Measurements from ENCODE around the gene ISOC2.
"Not testable (repeated sequence)": the region's sequence is repeated elsewhere in the genome, so short reads cannot be mapped to it uniquely, and the experiment has no call there.

Gene ISOC2

GRCh38 chr19:55461259-55461973 lies at the start of gene ISOC2:
Gene ISOC2, minus strand, starts transcription at chr19:55461642. Its CDS starts 5,156 bp downstream, at chr19:55456486.
- DNase-seq (ENCODE audit: low read depth): peak; percentile 98

- DNase-seq (ENCODE audit: low read depth): no peak
Observed at GRCh38 chr19:55508120-55508519, 46.7 kb upstream of the ISOC2 start.

- DNase-seq (ENCODE audit: low read depth): no peak
Observed at GRCh38 chr19:55504981-55505380, 43.5 kb upstream of the ISOC2 start.

- no peak for DNase-seq (ENCODE audit: low read depth)
Observed at GRCh38 chr19:55504252-55504603, 42.8 kb upstream of the ISOC2 start.

GRCh38 chr19:55503502-55504251 lies 42.2 kb upstream of the ISOC2 start:
- no peak for DNase-seq (ENCODE audit: low read depth)

- no peak for DNase-seq (ENCODE audit: low read depth)
Observed at GRCh38 chr19:55503157-55503501, 41.7 kb upstream of the ISOC2 start.

- no peak for DNase-seq (ENCODE audit: low read depth)
Observed at GRCh38 chr19:55502197-55502952, 40.9 kb upstream of the ISOC2 start.

GRCh38 chr19:55500368-55500952 lies 39.0 kb upstream of the ISOC2 start:
- no peak for DNase-seq (ENCODE audit: low read depth)

GRCh38 chr19:55498246-55498840 lies 36.9 kb upstream of the ISOC2 start:
- DNase-seq (ENCODE audit: low read depth): no peak

GRCh38 chr19:55497763-55498162 lies 36.3 kb upstream of the ISOC2 start:
- no peak for DNase-seq (ENCODE audit: low read depth)

GRCh38 chr19:55496820-55497219 lies 35.4 kb upstream of the ISOC2 start:
- not testable (repeated sequence) for DNase-seq (ENCODE audit: low read depth)

GRCh38 chr19:55495646-55496349 lies 34.4 kb upstream of the ISOC2 start:
- no peak for DNase-seq (ENCODE audit: low read depth)

GRCh38 chr19:55494172-55494761 lies 32.8 kb upstream of the ISOC2 start:
- no peak for DNase-seq (ENCODE audit: low read depth)

- DNase-seq (ENCODE audit: low read depth): no peak
Observed at GRCh38 chr19:55493645-55494171, 32.3 kb upstream of the ISOC2 start.

GRCh38 chr19:55493052-55493644 lies 31.7 kb upstream of the ISOC2 start:
- DNase-seq (ENCODE audit: low read depth): no peak

GRCh38 chr19:55492362-55492944 lies 31.0 kb upstream of the ISOC2 start:
- DNase-seq (ENCODE audit: low read depth): no peak

GRCh38 chr19:55491546-55492360 lies 30.3 kb upstream of the ISOC2 start:
- DNase-seq (ENCODE audit: low read depth): no peak

- no peak for DNase-seq (ENCODE audit: low read depth)
Observed at GRCh38 chr19:55490478-55491432, 29.3 kb upstream of the ISOC2 start.

Data from GM04503 (cell line).